Upper lobe of right lung (tissue), 1 donor: ENCODE results near the gene DPP10. TPM values are rescaled to one million over a fixed set of nuclear protein-coding genes. Genes with fewer than 3 reads are reported as not detected.
A peak's percentile ranks its signal among the peaks of the same experiment; 100 is the strongest.

Source experiments
- ATAC-seq: fragments of 200-7000 bp; cut with Tn5 transposase; one replicate; pipeline ENCODE4 v1.9.1; 2020; ENCODE audit warnings: mild to moderate bottlenecking, moderate library complexity
- DNase-seq: peaks from one replicate; pipeline ENCODE4 v3.0.0-alpha.2; 2020
- H3K27ac ChIP-seq: fragments of 200-600 bp; one replicate; pipeline ENCODE4 v1.8.0; 2022
- H3K27me3 ChIP-seq: fragments of 200-600 bp; one replicate; pipeline ENCODE4 v1.8.0; 2022; ENCODE audit warnings: mild to moderate bottlenecking
- H3K36me3 ChIP-seq: fragments of 200-600 bp; one replicate; pipeline ENCODE4 v1.8.0; 2022
- H3K4me1 ChIP-seq: fragments of 200-600 bp; one replicate; pipeline ENCODE4 v1.8.0; 2022
- H3K4me3 ChIP-seq: fragments of 200-600 bp; one replicate; pipeline ENCODE4 v1.8.0; 2022; ENCODE audit warnings: mild to moderate bottlenecking
- H3K9me3 ChIP-seq: fragments of 200-600 bp; one replicate; pipeline ENCODE4 v1.8.0; 2022
- intact Hi-C: fragments of 100-400 bp; cut with DNase I; formaldehyde crosslinking; loops from one replicate; pipeline ENCODE4 v1.11.0; 2022
- total RNA-seq: library from RNA; stranded (reverse); fragmentation: NEBNext Ultra II Directional; extraction: Animal tissue kit (Norgen Biotek cat#: 25700); gene quantifications from one replicate; pipeline ENCODE4 v1.2.1, GENCODE V29; 2021
- TF ChIP-seq, protein P1 (sequence below): fragments of 200-600 bp; IDR thresholded peaks from one replicate; pipeline ENCODE4 v1.8.0; 2022; ENCODE audit warnings: antibody characterized with exemption
- donor health status: DM: no; HTN: yes; CAD: no; lungs with severe emphysema.

Gene DPP10
- total RNA-seq, 1 donor from 2014 or later: 1.0 TPM

DNA sequence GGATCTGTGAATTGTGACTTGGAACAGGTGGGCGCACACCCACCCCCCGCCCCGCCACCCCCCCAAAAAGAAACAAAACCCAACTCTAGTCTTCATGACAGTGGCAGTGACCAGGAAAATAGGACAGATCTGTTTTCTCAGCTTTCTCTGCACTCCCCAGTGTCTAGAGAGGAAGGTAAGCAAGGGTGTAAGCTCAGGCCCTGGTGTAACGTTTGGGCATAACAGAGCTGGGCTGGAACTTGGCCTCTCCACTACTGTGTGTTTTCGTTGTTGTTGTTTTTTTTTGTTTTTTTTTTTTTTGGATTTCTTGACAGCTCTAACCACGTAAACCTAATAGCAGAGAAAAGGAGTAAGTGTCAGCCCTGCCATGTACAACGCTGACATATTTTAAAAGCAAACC lies 1160.8 kb downstream of the DPP10 start:
- no peak for DNase-seq

DNA sequence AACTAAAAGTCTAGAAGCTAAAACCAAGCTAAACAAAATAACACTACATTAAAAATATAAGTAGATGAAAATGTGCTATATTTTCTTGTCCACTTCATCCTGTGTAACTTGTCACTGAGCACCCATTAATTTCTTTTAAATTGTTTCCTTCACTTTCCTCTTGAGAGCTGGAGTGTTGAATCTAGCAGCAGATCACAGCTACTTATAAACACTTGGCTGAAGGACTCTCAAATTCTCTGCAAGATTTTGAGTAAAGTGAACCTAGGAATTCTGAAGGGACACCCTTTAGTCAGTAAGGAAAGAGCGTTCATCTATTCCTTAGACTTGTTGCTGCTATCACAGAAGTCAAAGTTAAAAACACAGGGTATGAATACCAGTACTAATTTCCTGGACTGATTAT lies 1163.9 kb downstream of the DPP10 start:
- Histone ChIP-seq H3K4me1 (no peaks in the 10 kb centered on the region), H3K27ac (no peak overlapping the region), H3K9me3 (no peaks in the 10 kb centered on the region), H3K27me3 (peaks cover 6% of the 10 kb centered on the region), H3K4me3 (no peak overlapping the region), H3K36me3 (no peaks in the 10 kb centered on the region)
- ATAC-seq (no peak), DNase-seq (no peak)
- TF ChIP-seq, protein P1, sequence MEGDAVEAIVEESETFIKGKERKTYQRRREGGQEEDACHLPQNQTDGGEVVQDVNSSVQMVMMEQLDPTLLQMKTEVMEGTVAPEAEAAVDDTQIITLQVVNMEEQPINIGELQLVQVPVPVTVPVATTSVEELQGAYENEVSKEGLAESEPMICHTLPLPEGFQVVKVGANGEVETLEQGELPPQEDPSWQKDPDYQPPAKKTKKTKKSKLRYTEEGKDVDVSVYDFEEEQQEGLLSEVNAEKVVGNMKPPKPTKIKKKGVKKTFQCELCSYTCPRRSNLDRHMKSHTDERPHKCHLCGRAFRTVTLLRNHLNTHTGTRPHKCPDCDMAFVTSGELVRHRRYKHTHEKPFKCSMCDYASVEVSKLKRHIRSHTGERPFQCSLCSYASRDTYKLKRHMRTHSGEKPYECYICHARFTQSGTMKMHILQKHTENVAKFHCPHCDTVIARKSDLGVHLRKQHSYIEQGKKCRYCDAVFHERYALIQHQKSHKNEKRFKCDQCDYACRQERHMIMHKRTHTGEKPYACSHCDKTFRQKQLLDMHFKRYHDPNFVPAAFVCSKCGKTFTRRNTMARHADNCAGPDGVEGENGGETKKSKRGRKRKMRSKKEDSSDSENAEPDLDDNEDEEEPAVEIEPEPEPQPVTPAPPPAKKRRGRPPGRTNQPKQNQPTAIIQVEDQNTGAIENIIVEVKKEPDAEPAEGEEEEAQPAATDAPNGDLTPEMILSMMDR: no peak
- intact Hi-C loops: no loop called here

More for the DNA sequence above, 1160.8 kb downstream of the DPP10 start:
- TF ChIP-seq, protein P1: no peak
- Histone ChIP-seq H3K27me3 (peaks cover 7% of the 10 kb centered on the region), H3K27ac (no peak overlapping the region), H3K4me1 (no peaks in the 10 kb centered on the region), H3K4me3 (no peak overlapping the region), H3K36me3 (no peaks in the 10 kb centered on the region), H3K9me3 (no peaks in the 10 kb centered on the region)
- intact Hi-C loops: no loop called here
- ATAC-seq: no peak

DNA sequence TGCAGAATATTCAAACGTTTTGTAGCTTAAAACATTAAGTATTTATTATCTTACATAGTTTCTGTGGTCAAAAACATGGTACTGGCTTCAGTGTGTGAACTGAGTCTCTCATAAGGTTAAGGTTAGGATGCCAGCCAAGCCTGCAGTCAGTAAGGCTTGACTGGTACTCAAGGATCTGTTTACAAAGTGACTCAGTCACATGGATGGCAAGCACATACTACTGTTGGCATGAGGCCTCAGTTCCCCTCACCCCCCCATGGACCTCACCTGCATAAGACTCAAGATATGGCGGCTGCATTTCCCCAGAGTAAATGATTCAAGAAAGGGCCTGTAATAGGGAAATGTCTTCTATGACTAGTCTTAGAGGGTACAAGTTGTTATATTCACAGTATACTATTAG lies 1167.5 kb downstream of the DPP10 start:
- Histone ChIP-seq H3K9me3 (no peaks in the 10 kb centered on the region), H3K4me3 (no peak overlapping the region), H3K4me1 (no peaks in the 10 kb centered on the region), H3K27ac (no peak overlapping the region), H3K36me3 (no peaks in the 10 kb centered on the region), H3K27me3 (no peaks in the 10 kb centered on the region)
- intact Hi-C loops: no loop called here
- no peak for DNase-seq
- TF ChIP-seq, protein P1: no peak
- ATAC-seq: peak; percentile 84

DNA sequence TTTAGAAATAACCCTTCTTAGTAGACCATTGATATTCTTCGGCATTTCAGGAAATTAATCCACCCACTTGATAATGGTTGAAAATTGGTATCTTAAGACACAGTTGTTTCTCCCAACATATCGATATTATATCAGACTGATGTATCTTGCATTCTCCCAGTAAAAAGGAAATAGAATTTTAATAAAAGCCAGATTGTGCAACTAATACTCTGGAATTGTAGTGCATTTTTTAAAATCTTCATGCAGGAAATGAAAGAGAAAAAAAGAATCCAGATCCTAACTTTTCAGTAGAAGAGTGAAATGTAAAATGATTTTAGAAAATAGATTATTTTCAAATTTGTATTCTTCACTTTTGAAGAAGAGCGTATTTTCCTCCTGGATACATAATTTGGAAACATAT lies 1168.4 kb downstream of the DPP10 start:
- no peaks in the 10 kb centered on the region for H3K4me1 ChIP-seq
- no peaks in the 10 kb centered on the region for H3K27me3 ChIP-seq
- ATAC-seq (no peak), DNase-seq (no peak)
- intact Hi-C loops: no loop called here
- H3K4me3 ChIP-seq: no peak overlapping the region
- no peak overlapping the region for H3K27ac ChIP-seq
- no peaks in the 10 kb centered on the region for H3K9me3 ChIP-seq
- no peaks in the 10 kb centered on the region for H3K36me3 ChIP-seq
- TF ChIP-seq, protein P1: no peak

DNA sequence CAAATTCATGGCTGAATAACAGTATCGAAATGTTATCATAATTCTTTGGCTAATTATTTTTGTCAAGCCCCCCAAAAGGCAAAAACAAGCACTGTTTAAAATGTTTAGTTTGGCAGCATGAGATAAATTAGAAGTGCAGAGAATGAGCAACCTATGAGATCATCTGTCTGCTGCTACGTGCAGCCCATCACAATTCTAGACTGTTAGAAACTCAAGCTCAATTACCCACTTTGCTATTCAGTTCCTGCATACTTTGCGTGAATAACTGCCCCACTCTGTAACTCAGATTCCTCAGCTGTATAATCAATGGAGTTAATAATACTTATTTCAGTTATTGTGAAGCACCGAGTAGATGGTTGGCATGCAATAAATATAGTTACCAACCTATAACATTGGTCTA lies 1181.9 kb downstream of the DPP10 start:
- no peaks in the 10 kb centered on the region for H3K27me3 ChIP-seq
- no peak overlapping the region for H3K4me3 ChIP-seq
- H3K4me1 ChIP-seq: no peaks in the 10 kb centered on the region
- DNase-seq: no peak
- TF ChIP-seq, protein P1: no peak
- no peak for ATAC-seq
- intact Hi-C loops: no loop called here
- H3K27ac ChIP-seq: no peak overlapping the region
- H3K36me3 ChIP-seq: no peaks in the 10 kb centered on the region
- H3K9me3 ChIP-seq: no peaks in the 10 kb centered on the region

DNA sequence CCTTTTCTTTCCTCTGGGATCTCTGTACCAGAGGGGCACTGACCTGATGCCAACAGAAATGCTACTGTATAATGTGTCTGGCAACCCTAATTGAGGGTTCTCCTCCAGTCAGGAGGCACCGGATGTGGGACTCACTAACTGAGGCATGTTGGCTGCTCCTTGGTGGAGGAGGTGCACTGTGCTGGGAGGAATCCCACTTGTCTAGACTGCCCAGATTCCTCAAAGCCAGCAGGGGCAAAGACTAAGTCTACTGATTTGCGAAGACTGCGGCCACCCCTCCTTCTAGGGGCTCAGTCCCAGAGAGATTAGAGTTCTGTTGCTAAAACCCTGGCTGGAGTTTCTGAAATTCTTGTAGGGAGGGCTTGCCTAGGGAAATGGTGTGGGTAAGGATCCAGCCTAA lies 1192.1 kb downstream of the DPP10 start:
- intact Hi-C loops: no loop called here
- TF ChIP-seq, protein P1: no peak
- H3K4me1 ChIP-seq: no peaks in the 10 kb centered on the region
- no peak overlapping the region for H3K4me3 ChIP-seq
- H3K9me3 ChIP-seq: no peaks in the 10 kb centered on the region
- no peak for DNase-seq
- no peaks in the 10 kb centered on the region for H3K27me3 ChIP-seq
- H3K27ac ChIP-seq: no peak overlapping the region
- no peaks in the 10 kb centered on the region for H3K36me3 ChIP-seq
- peak; percentile 24 for ATAC-seq
